Measurements from ENCODE around the gene CLASP1.
"Not testable (repeated sequence)": the region's sequence is repeated elsewhere in the genome, so short reads cannot be mapped to it uniquely, and the experiment has no call there.

Gene CLASP1

DNA sequence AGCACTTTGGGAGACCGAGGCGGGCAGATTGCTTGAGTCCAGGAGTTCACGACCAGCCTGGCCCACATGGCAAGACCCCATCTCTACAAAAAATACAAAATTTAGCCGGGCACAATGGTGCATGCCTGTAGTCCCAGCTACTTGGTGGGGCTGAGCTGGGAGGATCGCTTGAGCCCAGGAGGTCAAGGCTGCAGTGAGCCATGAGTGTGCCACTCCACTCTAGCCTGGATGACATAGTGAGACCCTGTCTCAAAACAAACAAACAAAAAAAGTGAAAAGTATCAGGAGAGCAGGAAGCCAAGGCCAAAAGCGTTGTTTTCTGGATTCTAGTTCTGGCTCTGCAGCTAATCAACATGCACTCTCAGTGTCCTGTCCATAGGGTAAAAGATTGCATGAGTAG is 10.7 kb upstream of the CLASP1 start:
- no peak for DNase-seq

DNA sequence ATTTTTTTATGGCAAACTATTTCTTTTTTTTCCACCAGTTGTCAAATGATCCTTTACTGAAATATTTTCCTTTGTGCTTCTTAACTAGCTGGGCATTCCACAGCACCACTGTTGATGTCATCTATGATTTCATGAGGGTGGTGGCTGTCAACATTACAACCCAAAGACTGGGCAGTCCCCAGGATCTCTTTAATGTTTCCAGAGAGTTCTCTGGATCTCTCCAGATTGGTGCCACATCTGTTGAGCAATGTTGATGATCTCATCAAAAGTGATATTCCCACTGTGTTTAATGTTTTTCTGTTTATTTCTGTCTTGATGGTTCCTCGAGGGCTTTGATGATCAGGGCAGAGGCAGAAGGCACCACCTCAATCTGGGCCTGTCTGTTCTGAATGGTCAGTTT is 9.1 kb upstream of the CLASP1 start:
- DNase-seq = not testable (repeated sequence)

DNA sequence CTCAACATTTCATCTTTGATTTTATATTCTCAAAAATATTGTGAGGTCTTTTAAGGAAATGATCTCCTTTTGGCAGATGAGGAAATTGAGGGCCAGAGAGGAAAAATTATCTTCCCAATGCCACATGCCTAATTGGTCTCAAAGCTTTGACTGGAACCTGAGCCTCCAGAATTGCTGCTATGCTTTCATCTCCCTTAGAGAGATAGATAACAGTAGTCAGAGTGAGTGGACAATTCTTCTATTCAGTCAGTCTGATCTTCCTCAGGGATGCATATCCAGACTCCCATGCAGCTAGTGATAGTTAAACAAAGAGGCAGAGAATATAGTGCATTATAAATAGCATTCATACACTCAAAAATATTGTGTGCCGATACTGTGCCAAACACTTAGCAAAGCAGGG is 3.8 kb upstream of the CLASP1 start:
- DNase-seq = no peak

DNA sequence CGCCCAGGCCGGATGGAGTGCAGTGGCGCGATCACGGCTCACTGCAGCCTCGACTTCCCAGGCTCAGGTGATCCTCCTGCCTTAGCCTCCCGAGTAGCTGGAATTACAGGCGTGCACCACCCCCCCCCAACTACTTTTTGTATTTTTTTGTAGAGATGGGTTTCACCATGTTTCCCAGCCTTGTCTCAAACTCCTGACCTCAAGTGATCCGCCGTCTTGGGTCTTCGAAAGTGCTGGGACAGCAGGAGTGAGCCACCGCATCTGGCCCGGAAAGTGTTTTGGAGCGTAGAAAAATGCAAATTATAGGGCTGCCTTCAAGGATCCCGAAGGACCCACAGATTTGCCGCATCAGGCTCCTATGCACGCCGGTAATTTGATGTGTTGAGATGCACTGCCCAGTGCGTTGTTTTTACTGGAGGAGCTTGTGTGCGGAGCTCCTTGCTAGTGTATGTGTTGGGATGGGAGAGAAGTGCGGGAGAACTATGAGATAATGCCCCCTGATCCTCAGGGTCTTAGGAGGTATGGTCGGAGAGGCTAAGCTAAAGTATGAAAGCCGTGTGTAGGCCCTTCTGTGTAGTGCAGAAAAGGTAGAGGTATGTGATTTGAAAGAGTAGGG is 1.2 kb upstream of the CLASP1 start:
- DNase-seq = peak; percentile 13

DNA sequence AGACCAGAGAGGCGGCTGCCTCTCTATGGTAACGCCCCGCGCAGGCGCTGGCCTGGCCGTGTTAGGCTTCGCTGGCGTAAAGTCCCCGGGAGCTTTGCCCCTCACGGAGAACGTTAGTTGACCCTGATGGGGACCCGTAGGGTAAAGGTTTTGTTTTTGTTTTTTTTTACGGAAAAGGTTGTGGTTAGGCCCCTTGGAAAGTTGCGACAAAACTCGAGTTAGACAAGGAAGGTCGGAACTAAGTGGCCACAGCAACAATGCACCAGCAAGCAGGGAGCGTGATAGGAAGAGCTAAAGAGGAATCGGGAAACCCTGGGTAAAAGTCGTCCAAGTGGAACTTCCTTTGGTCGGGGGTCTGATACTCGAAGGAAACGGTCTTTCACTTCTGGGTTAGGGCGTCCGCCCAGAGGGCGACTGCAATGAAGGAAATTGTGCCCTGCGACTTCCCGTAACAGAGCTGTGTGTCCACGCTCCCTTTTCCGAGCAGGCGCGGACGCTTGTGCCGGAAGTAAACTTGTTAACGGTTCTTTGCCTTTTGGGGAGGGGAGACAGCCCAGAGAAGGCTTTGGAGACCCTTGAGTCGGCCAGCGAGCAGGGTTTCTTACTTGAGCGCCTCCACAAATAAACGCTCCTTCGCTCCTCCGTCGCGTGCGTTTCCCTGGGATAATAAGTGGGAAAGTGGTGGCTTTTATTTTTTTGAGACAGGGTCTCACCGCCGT is 493 bp upstream of the CLASP1 start:
- peak; percentile 93 for DNase-seq

DNA sequence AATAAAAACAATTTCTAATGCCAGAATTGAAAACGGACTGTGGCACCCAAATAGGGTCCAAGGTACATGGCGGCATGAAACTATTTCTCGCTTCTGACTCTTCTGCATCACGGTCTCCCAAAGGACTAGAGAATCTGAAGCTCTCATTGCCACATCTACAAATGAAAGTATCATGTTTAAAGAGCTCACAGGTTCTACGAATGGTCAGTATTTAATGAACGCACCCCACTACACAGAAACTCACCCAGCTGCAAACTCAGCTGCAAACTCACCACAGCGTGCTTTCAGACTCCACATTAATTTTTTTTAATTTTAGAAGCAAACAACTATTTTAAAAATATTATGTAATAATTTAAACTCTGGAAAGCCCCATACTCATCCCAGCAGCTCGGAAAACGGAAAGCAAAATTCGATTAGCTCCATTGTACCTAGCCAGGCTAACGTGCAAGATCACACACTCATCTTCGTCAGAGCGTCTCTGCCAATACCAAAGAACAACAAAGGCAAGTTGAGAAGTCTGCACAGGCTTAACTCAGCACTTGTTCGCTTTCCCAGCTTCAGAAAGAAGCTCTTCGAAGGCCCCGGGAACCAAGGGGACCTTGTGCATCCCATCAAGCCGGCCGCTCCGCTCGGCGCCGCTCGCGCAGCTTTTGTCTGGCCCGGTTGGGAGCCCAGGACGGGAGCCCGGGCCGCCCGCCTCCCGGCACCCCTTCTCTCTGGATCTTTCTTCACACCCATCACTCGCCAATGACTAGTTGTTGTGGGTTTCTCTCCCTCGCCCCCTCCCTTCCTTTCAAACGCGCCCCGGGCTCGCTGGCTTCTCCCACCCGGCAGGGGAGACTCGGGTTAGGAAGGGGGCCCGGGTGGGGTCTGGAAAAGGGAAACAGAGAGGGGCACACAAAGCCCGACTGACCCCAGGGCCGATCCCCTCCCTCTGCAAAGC is 785 bp downstream of the CLASP1 start:
- peak; percentile 37 for DNase-seq

DNA sequence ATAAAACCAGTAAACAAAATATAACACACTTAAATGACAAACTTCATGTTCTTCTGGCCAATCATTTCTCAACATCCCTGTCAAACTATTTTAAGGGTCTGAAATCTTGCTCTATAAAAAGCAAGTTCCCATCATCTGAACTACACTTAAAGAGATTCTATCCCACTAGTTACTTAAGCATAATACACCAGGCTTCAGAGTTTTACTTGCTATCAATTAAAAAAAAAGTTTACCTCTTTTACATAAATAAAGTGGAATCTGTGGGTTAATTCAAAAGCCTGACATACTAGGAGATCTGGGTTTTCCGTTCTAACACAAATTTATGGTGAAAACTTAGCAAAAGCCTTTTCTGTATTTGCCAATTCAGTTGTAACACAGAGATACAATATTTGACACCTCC is 1.9 kb downstream of the CLASP1 start:
- DNase-seq = no peak

DNA sequence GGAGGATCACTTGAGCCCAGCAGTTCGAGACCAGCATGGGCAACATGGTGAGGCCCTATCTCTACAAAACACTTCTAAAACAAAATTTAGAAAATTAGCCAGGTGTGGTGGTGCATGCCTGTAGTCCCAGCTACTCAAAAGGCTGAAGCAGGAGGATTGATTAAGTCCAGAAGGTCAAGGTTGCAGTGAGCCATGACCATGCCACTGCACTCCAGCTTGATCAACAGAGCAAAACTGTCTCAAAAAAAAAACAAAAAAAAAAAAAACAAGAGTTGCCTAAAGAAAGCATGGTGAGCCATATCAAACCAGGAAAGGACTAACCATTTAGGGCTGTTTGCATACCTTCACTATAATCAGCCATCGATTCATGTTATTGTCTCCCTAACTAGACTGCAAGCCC is 4.5 kb downstream of the CLASP1 start:
- no peak for DNase-seq

DNA sequence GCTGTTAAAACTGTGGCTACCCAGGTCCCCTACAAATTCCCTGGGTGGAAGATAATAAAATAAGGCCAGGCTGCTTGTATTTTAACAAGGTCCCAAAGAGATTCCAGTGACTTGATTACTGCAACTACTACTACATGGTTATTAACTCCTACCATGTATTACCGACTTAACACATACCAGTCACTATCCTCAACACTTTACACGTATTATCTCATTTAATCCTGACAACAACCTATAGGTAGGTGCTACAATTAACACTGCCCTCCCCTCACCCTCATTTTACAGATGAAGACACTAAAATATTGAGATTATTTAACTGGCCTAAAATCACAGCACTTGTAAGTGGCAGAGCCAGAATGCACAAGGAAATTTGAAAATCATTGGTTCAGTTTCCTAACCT is 5.4 kb downstream of the CLASP1 start:
- no peak for DNase-seq

DNA sequence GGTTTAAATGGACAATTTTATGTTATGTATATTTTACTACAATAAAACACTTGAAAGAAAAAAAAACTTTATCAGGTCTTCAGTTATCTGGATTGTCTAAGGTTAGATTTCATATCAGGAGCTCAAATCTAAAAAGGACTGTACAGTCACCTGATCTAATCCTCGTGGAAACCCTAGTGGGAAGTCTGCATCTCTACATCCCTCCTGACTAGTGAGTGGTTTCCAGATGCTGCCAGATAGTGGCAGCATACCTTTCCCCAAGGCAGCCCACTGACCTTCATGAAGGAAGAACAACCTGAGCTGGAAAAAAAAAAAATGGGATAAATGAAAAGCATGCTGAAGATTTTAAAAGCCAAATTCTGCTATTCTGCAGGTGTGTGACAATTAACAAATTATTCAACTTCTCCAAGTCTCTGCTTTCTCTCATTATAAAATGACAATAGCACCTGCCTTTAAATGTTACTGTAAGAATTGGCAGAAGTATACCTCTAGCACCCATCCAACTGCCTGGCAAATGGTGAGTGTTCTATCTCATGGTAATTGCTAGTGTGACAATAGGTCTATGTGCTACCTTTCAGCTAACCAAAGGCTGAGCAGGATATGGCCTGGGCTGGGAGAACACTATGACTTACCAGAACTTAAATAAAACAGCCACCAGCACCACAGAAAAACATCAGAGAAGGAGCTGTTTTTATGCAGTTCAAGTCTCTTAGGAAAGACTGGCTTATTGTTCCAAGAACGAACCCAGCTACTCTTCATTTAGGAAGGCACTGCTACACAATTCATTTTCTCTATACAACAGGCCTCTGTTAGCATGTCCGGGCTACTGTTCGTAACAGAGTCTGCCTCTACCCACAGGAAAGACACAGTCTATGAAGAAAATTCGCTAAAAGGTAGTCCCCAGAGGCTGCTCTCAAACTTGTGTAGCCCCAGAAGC is 8.6 kb downstream of the CLASP1 start:
- no peak for DNase-seq

DNA sequence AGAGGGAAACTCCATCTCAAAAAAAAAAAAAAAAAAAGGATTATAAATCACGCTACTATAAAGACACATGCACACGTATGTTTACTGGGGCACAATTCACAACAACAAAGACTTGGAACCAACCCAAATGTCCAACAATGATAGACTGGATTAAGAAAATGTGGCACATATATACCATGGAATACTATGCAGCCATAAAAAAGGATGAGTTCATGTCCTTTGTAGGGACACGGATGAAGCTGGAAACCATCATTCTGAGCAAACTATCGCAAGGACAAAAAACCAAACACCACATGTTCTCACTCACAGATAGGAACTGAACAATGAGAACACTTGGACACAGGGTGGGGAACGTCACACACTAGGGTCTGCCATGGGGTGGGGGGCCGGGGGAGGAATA is 9.4 kb downstream of the CLASP1 start:
- not testable (repeated sequence) for DNase-seq

DNA sequence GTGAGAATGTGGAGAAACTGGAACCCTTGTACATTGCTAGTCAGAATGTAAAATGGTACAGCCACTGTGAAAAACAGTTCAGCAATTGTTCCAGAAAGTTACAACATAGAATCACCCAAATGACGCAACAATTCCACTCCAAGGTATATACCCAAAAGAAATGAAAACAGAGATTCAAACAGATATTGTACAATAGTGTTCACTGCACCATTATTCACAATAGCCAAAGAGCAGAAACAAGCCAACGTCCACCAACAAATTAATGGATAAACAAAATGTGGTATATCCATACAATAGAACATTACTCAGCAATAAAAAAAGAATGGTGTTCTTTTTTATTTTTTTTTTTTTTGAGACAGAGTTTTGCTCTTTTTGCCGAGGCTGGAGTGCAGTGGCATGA is 10.9 kb downstream of the CLASP1 start:
- no peak for DNase-seq

DNA sequence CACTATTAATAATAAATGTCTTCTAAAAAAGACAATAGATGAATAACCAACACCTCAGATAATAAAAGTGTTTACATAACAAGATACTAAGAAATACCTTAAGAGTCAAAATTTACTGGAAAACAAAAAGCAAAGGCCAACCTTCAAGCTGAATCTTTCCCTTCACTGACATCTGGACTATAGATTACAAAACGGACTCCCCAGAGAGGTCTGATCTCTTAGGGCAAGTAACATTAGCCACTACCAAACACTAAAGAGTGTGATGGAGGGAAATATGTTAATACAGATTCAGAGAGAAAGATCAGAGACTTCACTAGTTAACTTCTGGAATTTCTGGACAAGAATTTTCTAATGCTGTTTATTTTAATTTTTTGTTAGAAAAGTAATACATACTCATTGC is 13.9 kb downstream of the CLASP1 start:
- no peak for DNase-seq

DNA sequence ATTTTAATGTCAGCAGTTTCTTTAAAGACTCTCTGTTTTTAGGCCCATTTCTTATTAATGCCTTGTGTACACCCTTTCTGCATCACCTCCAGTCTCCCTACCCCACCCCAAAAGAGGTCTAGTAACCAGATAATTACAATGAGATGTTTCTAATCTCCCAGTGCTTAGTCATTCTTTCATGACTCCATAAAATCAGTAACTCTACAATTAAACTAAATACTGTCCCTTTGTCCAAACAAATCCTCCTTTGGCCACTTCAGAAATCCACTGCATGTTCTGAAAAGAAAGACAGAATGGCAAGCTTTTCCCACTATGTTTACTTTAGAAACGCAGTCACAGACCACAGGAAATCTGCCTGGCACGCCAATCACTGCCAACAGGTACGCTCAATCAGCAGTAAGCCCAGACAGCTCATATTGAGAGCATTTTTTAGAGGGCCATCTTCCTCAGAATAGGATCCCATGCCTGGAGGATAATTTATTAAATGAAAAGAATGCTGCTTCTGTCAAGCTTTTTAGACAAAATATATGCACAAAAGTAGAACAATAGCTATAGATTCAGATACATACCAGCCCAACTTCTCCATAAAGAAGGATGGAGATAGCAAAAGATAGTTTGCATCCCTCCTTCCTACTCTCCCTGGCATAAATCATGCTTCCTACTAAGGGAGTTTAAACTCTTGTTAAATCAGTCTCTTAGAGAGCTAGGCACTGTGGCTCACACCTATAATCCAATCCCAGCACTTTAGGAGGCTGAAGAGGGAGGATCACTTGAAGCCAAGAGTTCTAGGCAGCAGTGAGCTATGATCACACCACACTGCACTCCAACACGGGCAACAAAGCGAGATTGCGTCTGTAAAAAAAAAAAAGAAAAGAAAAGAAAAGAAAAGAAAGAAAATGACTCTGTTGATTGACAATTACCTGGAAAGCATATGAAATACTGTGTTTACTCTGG is 14.6 kb downstream of the CLASP1 start:
- DNase-seq = no peak

DNA sequence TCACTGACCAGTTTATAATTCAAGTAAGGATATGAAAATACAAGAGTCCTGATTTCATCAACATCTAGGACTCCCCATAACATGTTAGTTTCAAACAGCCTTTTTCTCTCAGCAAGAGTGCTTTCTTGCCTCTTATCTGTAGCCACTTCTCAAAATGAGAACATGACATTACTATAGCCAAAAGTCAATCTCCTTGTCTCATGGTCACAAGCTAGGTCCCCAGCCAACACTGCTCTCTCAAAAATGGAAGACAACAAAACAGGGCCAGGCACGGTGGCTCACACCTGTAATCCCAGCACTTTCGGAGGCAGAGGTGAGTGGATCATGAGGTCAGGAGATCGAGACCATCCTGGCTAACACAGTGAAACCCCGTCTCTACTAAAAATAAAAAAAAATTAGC is 15.8 kb downstream of the CLASP1 start:
- no peak for DNase-seq

DNA sequence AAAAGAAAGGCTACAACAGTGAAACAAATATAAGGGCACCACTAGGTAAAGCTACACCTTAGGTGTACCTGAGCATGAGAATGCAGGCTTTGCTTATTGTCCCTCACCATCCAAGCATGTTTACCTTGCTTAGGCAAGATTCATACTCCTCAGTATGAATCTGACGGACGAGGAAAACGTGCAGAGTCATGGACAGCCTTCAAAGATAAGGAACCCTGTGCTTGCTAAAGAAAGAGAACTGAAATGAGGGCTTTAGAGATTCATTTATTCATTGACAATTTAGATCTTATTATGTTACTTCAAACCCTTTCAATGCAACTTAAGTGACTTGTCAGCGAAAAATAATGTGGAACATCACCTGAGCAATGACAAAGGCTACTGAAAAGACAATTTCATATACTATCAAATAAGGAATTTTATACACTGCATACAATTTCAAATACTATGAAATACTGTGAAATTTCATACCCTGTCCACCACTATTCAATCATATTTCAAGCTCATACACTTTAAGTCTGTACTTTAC is 21.7 kb downstream of the CLASP1 start:
- DNase-seq = no peak

DNA sequence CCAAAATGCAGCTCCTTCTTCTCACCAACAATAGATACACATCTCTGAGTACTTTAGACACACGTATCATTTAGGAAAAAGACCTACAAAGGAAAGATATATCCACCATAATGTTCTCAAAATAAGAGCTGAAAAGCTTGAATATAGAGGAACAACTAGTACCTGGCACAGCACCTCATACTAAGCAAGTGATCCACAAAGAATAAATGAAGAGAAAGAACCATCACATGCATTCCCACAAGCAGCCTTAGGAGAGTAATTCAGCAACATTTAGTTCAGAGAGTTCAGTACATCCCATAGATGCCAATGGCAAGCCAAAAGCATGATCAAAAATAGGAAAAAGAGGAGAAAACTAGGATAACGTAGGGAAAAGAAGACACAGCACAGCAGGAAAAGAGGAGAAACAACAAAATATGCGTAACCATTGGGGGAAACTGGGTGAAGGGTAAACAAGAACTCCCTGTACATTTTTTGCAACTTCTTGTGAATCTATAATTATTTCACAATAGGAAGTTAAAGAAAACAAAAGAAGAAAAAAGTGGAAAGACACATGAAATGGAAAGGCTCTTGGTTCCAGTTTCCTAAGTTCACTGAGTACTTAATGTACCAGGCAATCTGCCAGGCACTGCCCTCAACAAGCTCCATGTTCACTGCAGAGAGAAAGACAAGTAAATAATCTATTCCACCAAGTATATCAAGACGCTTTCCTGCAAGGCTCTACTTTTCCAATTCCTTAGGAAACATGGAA is 22.3 kb downstream of the CLASP1 start:
- DNase-seq = no peak

DNA sequence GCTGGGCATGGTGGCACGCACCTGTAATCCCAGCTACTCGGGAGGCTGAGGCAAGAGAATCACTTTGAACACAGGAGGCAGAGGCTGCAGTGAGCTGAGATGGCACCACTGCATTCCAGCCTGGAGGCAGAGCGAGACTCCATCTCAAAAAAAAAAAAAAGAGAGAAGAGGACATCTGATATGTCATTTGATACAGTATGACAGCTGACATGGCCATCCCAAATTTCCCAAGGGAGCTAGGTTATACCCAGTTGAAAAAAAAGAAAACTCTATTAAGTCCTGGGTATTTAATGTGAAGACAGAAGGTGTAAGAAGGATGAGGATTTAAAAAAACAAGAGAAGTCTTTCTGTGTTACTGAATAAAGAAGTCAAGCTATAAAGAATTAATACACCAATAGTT is 23.3 kb downstream of the CLASP1 start:
- DNase-seq = no peak

DNA sequence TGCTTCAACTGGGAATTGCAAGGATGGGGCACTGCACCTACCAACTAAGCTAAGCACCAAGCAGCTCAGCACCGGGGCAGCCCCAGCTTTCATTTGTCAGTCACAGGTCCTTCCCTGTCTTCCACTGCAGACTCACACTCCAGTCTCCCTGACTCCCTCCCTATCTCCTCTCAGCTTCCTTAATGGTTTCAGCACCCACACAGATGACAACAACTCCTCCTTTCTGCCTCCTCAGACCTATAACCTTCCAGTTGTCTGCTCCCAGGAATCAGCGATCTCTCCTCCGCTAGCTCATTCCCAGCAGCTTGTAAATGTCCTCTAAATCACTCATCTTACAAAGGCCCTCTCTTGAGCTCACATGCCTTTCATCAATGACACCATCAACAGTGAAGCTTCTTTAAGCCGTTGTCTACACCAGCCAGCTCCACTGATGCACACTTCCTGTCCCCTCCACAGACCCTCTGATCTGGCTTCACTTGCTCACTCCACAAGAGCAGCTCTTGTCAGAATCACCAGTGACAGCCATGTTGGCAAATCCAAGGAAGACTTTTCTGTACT is 32.1 kb downstream of the CLASP1 start:
- DNase-seq = no peak

DNA sequence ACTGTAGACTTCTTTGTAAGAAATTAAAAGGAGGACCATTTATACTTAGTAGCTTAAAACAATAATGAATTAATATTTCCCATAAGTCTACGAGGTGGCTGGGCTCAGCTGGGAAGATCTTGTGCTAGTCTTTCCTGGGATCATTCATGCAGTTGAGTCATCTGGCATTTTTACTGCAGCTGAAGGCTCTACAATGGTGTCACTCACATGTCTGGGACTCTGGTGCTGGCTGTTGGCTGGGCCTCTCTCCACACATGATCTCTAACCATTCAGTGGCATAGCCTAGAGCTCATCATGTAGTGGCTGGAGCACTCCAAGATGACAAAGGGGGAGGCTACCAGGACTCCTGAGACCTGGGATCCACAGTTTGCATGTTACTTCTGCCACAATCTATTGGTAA is 35.5 kb downstream of the CLASP1 start:
- no peak for DNase-seq
